Embryonic facial prominence (tissue), 1 donor: ENCODE data around the gene HLA-DPA1.
"Not testable (repeated sequence)": the region's sequence is repeated elsewhere in the genome, so short reads cannot be mapped to it uniquely, and the experiment has no call there.

Experiments
- DNase-seq: peaks from one replicate; pipeline ENCODE4 v3.0.0-alpha.2; 2016; ENCODE audit errors: extremely low spot score

Gene HLA-DPA1

DNA sequence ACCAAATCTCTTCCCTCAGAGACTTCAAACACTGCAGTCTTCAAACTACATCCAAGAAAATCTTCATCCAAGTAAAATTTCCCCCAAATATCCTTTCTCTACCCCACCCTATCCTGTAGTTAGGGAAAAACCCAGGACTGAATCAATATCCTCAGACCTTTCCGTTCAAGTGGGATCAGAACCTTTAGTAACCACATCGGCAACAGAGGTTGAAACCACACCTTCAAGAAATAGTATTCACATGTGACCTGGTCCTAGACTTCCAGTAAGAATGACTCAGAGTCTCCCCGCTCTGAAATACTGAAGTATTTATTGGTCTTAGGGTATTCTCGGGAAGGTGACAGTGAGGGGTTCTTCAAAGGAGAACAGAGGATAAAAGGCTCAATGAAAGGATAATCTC is 8.7 kb downstream of the HLA-DPA1 start:
- DNase-seq = no peak

GRCh38 chr6:33063435-33063834 is 10.0 kb downstream of the HLA-DPA1 start:
- not testable (repeated sequence) for DNase-seq

DNA sequence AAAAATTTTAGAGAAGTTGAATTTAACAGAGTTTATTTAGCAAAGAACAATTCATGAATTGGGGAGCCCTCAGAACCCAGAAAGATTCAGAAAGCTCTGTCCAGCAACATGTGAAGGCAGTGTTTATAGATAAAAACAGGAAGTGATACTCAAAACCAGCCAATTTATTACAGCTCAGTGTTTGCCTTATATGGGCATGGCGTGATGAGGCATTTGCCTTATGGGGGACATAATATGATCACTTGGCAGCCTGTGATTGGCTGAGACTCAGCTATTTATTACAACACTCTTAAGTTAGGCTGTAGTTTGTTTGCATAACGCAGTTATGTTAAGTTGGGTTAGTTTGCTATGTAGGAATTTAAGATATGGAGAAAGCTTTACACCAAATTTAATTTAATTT is 11.5 kb downstream of the HLA-DPA1 start:
- DNase-seq = no peak

DNA sequence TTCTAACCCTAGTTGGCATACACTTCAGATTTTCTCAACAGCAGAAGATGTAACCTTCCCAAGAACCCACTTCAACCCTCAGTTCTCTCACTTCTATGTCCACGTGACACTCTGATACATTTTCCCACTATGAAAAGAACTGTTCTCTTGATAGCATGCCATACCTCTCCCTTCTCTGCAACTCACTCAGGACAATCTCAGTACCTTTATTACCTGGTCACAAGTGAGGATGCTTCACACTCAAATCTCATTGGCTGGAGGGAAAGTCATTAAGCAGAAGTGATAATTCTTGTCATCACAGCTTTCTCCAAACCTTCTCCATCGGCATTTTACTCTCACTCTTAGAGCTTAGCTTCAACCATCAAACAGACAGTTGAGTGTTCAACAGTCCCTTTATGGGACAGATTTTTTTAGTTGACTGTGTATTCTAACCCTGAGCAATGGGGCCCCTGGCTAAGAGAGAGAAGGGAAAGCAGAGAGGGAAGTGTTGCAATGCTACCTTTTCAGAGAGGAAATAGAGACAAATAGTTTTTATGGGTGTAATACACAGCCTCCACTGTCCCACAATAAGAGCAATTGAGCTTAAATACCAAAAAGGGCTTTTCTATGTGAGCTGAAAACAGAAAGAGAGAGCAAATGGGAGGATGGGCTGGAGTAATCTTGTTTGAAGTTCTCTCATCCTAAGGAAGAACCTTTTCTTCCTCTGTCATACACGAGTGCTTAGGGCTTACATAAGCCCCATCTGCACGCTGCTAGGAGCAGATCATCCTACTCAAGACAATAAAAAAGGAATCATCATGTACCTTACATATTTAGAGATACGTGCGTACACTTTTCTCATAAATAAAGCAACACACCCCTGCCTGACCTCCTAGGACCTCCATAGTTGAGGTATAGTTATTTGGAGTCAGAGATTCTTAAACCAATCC is 16.0 kb downstream of the HLA-DPA1 start:
- no peak for DNase-seq

DNA sequence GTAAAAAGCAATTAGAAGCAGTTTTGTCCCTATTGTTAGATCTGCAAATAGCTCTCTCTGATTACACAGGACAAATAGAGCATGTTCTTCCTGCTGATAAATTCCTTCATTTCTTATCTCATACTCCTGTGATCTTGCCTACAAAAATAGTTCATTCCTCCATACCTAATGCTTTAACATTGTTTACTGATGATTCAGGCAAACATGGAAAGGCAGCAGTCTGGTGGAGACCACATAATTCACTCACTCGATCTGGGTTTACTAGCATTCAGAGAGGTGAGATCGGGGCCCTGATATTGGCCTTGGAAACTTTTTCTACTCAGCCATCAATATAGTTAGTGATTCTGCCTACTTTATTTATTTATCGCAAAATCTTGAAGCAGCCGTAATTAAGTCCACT is 20.2 kb downstream of the HLA-DPA1 start:
- DNase-seq = no peak

- no peak for DNase-seq
These were observed 20.8 kb downstream of the HLA-DPA1 start for GRCh38 chr6:33052627-33053026.

GRCh38 chr6:33050014-33050810 is 23.2 kb downstream of the HLA-DPA1 start:
- no peak for DNase-seq

DNA sequence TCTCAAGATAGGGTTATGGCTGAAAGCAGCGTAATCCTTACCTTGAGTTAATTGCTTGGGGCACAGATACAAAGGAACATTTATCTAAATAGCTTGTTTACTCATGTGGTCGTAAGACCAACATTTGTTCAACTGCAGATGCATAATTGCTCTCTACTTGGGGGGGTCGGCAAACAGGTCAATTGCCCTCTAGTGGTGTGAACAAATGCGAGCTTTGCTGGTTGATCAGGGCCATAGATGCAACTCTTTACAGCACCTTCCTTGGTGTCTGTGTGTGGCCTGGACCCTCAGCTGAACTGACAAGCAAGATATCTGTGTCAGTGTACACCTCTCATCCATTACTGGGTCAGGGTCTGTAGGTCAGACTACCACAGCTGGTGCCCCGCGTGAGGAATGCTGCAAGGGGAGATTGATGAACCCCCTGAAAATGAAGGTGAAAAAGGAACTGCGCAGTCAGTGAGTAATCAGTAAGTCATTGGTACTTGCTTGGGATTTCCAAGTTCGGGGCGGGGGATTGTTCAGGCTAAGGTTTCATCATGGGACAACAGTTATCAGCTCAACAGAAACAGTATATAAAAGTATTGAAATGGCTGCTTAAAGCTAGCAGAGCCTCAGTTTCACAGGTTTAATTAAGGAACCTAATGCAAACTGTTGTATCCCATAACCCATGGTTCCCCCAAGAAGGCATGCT is 24.0 kb downstream of the HLA-DPA1 start:
- DNase-seq = no peak

- DNase-seq = no peak
These were observed 33.3 kb downstream of the HLA-DPA1 start for GRCh38 chr6:33040157-33040556.

- DNase-seq = no peak
These were observed 36.9 kb downstream of the HLA-DPA1 start for GRCh38 chr6:33036535-33036934.

DNA sequence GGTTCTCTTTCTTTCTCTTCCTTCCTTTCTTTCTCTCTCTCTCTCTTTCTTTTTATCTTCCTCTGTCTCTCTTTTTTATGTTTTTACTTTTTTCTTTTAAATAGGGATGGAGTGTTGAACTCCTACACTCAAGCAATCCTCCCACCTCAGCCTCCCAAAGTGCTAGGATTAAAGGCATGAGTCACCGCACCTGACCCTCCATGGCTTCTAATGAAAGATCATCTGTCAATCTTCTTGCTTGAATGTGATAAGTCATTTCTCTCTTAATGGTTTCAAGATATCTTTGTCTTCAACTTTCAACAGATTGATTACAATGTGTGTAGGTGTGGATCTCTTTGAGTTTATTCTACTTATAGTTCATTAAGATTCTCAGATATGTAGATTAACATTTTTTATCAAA is 38.9 kb downstream of the HLA-DPA1 start:
- DNase-seq = no peak

DNA sequence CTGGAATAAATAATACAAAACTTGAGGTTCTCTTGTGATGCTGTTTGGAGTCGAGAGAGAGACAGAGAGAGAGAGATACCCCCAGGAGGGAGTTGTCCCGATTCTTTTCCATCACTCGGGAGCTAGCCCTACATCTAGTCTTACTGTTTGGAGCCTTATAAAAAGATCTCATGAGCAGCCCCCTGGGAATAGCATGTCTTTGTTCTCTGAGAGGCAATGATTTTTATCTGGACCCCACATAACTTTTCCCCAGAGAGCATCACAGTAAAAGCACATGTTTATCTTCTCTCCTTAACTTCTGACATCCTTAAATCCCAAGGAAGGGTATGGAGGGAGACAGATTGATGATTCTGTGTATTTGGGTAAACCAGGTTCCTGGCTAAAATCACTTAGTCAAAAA is 43.2 kb downstream of the HLA-DPA1 start:
- DNase-seq = no peak

- DNase-seq = no peak
These were observed 43.9 kb downstream of the HLA-DPA1 start for GRCh38 chr6:33029328-33030184.

DNA sequence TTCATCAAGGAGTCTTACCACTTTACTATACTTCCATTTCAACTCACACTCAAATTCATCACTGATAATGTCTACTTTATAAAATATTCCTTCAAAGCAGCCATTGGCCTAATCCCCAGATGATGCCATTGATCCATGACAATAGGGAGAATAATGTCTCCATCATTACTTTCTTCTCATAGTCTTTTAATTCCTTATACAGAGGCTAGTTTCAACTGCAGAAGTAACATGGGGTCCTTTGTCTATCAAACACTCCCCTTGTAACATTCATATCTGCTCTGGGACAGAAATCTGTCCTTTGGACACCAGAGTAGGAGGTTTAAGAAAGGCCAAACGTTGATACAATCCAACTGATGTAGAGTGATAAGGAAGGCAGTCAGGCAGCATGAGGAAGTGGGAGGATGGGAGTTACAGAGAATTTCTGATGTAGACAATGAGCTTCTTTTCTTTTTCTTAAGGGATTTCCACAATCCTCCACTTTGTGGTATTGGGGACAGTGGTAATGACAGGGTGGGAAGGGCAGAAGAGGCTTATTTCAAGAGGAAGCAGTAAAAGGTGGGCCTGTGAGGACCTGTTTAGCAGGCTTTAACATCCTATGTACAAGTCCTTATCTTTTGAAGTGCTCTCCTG is 45.1 kb downstream of the HLA-DPA1 start:
- DNase-seq = no peak

DNA sequence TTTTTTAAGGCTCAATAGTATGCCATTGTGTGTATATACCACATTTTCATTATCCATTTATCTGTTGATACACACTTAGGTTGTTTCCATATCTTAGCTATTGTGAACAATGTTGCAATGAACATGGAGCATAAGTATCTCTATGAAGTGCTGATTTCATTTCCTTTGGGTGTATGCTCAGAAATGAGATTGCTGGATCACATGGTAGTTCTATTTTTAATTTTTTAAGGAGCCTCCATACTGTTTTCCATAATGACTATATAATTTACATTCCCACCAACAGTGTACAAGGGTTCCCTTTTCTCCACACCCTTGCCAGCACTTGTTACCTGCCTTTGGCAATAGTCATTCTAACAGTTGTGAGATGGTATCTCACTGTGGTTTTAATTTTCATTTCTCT is 48.9 kb downstream of the HLA-DPA1 start:
- no peak for DNase-seq

DNA sequence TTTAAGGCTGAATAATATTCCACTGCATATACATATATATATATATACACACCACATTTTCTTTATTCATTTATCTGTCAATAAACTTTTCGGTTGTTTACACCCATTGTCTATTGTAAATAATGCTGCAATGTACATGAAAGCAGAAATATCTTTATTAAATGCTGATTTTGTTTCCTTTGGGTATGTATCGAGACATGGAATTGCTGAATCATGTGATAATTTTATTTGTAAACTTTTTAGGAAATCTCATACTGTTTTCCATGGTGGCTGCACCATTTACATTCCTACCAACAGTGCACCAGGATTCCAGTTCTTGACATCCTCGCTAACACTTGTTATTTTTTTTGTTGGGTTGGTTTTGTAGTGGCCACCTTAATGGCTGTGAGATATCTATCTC is 49.9 kb downstream of the HLA-DPA1 start:
- no peak for DNase-seq

GRCh38 chr6:33021917-33022316 is 51.5 kb downstream of the HLA-DPA1 start:
- no peak for DNase-seq

- DNase-seq = no peak
These were observed 54.1 kb downstream of the HLA-DPA1 start for GRCh38 chr6:33019372-33019771.

GRCh38 chr6:33018904-33019303 is 54.5 kb downstream of the HLA-DPA1 start:
- no peak for DNase-seq

DNA sequence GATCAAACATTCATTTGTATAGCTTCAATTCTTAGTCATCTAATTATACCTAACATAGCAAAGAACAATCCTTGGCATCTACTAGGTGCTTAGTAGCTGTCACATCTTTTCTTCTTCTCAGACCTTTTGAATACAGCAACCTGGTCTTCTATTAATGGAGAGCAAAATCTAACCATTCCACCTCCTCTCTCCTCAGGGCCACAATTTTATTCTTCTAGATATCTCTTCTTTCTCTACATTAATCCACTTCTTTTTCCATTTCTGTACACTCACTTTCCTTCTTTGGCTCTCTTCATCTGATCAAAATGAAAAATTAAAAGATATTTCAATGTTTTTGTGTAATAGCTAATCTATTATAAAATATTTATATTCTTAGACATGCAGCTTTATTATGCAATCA is 55.0 kb downstream of the HLA-DPA1 start:
- no peak for DNase-seq
